Panc1 (cell line): Measurements from ENCODE around the gene PDE6A.

ENCODE experiments used
- POLR2AphosphoS5 ChIP-seq: IDR thresholded peaks from 2 replicates; pipeline ENCODE4 v1.6.1; 2012; ENCODE audit warnings: mild to moderate bottlenecking, low read depth, low read length, moderate library complexity
- TCF7L2 ChIP-seq: IDR thresholded peaks from 2 replicates; pipeline ENCODE4 v1.6.1; 2011; ENCODE audit warnings: mild to moderate bottlenecking, low read depth, low read length, inconsistent platforms
- TF ChIP-seq, protein P1 (sequence below): fragments of 450-650 bp; IDR thresholded peaks from 2 replicates; pipeline ENCODE4 v1.5.1; 2017; ENCODE audit warnings: mild to moderate bottlenecking
- TF ChIP-seq, protein P2 (sequence below), 2 experiments: IDR thresholded peaks; 2 replicates each; pipeline ENCODE4 v1.6.1; 2011 to 2012; ENCODE audit warnings: low read depth in 2 of 2, control low read depth in 1 of 2, low read length in 1 of 2, mild to moderate bottlenecking in 1 of 2, moderate library complexity in 1 of 2; ENCODE audit not compliant: insufficient read depth in 1 of 2

DNA sequence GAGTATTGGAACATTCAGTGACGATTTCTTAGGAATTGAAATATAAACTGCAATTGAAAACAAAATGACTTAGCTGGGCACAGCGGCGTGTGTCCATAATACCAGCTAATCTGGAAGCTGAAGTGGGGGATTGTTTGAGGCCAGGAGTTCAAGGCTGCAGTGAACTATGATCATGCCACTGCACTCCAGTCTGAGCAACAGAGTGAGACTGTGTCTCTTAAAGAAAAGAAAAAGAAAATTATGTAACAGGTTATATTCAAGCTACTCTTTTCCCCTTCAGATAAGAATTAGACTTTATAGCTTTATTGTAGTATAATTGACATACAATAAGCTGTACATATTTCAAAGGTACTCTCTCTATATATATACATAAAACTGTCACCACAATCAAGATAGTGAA lies 22.4 kb upstream of the PDE6A start:
- TF ChIP-seq, protein P1, sequence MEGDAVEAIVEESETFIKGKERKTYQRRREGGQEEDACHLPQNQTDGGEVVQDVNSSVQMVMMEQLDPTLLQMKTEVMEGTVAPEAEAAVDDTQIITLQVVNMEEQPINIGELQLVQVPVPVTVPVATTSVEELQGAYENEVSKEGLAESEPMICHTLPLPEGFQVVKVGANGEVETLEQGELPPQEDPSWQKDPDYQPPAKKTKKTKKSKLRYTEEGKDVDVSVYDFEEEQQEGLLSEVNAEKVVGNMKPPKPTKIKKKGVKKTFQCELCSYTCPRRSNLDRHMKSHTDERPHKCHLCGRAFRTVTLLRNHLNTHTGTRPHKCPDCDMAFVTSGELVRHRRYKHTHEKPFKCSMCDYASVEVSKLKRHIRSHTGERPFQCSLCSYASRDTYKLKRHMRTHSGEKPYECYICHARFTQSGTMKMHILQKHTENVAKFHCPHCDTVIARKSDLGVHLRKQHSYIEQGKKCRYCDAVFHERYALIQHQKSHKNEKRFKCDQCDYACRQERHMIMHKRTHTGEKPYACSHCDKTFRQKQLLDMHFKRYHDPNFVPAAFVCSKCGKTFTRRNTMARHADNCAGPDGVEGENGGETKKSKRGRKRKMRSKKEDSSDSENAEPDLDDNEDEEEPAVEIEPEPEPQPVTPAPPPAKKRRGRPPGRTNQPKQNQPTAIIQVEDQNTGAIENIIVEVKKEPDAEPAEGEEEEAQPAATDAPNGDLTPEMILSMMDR = no peak
- no peak for TF ChIP-seq POLR2AphosphoS5
- TF ChIP-seq, protein P2, sequence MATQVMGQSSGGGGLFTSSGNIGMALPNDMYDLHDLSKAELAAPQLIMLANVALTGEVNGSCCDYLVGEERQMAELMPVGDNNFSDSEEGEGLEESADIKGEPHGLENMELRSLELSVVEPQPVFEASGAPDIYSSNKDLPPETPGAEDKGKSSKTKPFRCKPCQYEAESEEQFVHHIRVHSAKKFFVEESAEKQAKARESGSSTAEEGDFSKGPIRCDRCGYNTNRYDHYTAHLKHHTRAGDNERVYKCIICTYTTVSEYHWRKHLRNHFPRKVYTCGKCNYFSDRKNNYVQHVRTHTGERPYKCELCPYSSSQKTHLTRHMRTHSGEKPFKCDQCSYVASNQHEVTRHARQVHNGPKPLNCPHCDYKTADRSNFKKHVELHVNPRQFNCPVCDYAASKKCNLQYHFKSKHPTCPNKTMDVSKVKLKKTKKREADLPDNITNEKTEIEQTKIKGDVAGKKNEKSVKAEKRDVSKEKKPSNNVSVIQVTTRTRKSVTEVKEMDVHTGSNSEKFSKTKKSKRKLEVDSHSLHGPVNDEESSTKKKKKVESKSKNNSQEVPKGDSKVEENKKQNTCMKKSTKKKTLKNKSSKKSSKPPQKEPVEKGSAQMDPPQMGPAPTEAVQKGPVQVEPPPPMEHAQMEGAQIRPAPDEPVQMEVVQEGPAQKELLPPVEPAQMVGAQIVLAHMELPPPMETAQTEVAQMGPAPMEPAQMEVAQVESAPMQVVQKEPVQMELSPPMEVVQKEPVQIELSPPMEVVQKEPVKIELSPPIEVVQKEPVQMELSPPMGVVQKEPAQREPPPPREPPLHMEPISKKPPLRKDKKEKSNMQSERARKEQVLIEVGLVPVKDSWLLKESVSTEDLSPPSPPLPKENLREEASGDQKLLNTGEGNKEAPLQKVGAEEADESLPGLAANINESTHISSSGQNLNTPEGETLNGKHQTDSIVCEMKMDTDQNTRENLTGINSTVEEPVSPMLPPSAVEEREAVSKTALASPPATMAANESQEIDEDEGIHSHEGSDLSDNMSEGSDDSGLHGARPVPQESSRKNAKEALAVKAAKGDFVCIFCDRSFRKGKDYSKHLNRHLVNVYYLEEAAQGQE (IDR thresholded peaks at IDR 0.05; ENCODE audit: insufficient read depth in 1 of 2, low read depth in 2 of 2, low read length in 1 of 2) = no peak
- no peak for TF ChIP-seq TCF7L2
